HFF-Myc (cell line): ENCODE data around the gene TMEM19.

Experiments
- DNase-seq: peaks from one replicate; pipeline ENCODE4 v3.0.0-alpha.2; 2011; ENCODE audit warnings: low read depth; ENCODE audit errors: extremely low read depth
- H3K4me3 ChIP-seq: replicated peaks from 2 replicates; pipeline ENCODE4 v1.5.1; 2011; ENCODE audit warnings: low read depth, mild to moderate bottlenecking, control low read depth, low read length
- TF ChIP-seq, protein P1 (sequence below): IDR thresholded peaks from 2 replicates; pipeline ENCODE4 v1.5.1; 2012; ENCODE audit warnings: mild to moderate bottlenecking, low read depth, low read length, control low read depth; ENCODE audit errors: missing control alignments

TMEM19 gene

DNA sequence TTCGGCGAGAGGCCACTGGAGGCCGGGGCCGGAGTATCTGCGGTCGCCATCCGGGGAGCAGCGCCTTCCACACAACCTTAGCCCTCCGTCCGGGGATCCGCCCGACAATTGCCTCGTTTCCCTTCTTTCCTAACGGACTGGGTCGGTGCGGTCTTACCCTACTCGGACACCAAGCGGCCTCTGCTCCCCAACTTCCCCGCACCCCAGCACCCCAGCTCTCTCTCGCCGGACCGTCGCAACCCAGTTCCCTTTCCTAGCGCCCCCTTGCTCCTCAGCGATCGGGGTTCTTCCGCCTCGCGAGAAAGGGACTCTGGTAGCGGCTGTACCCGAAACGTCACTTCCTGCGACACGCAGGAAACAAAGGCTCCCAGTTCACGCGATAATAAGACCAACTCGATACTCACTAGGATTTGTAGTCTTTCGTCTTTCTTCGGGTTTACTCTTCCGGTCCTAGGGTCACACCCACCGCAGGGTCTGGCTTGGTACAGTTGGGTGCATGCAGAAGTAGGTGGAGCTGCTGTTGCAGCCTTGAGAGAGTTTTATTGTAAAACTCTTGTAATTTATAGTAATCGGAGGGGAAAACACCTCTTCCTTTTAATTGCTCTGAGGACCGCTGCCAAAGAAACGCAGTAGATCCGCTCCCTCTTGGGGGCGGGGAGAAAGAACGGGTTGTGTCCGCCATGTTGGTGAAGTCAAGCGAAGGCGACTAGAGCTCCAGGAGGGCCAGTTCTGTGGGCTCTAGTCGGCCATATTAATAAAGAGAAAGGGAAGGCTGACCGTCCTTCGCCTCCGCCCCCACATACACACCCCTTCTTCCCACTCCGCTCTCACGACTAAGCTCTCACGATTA lies 22.1 kb upstream of the TMEM19 start, which contains the start of the genes THAP2 and ZFC3H1:
Gene THAP2 (plus strand): TSS at position 741 of the 850 bp plus-strand sequence. CDS start 209 bp downstream, outside the sequence.
Gene ZFC3H1 (minus strand): TSS at position 288 of the 850 bp plus-strand sequence. CDS start 238 bp downstream, at position 50.
- peak; percentile 99 for DNase-seq
- peak within 1 kb of the TSS; percentile 84 for H3K4me3 ChIP-seq
- TF ChIP-seq, protein P1, sequence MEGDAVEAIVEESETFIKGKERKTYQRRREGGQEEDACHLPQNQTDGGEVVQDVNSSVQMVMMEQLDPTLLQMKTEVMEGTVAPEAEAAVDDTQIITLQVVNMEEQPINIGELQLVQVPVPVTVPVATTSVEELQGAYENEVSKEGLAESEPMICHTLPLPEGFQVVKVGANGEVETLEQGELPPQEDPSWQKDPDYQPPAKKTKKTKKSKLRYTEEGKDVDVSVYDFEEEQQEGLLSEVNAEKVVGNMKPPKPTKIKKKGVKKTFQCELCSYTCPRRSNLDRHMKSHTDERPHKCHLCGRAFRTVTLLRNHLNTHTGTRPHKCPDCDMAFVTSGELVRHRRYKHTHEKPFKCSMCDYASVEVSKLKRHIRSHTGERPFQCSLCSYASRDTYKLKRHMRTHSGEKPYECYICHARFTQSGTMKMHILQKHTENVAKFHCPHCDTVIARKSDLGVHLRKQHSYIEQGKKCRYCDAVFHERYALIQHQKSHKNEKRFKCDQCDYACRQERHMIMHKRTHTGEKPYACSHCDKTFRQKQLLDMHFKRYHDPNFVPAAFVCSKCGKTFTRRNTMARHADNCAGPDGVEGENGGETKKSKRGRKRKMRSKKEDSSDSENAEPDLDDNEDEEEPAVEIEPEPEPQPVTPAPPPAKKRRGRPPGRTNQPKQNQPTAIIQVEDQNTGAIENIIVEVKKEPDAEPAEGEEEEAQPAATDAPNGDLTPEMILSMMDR: no peak

DNA sequence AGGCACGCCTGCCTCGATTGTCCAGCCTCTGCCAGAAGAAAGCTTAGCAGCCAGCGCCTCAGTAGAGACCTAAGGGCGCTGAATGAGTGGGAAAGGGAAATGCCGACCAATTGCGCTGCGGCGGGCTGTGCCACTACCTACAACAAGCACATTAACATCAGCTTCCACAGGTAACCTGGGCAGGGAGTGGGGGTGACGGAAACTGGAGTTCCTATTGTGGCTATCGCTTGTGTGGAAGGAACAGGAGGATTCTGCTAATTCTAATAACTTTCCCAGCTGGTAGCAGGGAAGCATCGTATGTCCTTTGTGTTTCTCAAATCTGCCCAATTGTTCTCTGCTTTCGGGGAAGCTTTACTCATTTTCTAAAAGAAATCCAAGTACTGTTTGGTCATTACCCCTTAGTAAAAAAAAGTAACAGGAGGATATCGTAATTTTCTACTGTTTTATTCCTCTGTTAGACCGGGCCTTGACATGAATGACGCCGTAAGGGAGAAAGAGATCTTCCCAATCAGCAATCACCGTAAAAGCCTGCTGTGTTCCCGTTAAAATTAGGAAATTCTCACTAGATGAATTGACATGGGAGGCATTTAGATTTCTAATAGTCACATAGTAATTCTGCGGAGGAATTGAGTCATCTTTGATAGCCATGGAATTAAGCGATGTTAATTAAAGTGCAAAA lies 21.3 kb upstream of the TMEM19 start:
- DNase-seq: no peak
- TF ChIP-seq, protein P1: no peak

DNA sequence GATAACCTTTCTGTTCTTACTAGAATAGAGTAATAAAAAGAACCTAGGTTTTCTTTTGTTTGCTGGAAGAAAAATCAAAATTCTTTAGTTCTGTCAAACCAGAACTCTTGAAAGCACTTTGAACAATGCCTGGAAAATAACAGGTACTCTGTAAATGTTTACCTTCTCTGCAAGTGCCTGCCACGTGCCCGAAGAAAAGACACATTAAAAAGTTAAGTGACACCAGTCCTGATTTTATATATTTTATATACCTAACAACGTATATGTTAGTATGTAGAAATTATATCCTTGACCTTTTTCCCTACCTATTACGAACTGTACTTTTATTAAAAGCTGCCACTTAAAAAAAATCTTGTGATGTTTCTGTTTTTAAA lies 20.8 kb upstream of the TMEM19 start:
- H3K4me3 ChIP-seq: peak overlapping the region; percentile 84
- no peak for DNase-seq
- TF ChIP-seq, protein P1: no peak

More for the DNA sequence above, 21.3 kb upstream of the TMEM19 start:
- H3K4me3 ChIP-seq: peak overlapping the region; percentile 84

DNA sequence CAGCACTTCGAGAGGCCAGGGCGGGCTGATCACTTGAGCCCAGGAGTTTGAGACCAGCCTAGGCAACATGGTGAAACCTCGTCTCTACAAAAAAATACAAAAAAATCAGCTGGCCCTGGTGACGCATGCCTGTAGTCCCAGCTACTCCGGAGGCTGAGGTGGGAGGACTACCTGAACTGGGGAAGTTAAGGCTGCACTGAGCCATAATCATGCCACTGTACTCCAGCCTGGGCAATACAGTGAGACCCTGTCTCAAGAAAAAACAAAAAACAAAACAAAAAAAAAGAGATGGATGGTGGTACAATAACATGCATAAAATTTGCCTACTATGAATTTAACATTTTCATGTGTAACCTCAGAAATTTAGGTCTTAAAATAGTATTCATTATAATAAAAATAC lies 19.6 kb upstream of the TMEM19 start:
- TF ChIP-seq, protein P1: no peak
- DNase-seq: no peak
- H3K4me3 ChIP-seq: no peak overlapping the region

DNA sequence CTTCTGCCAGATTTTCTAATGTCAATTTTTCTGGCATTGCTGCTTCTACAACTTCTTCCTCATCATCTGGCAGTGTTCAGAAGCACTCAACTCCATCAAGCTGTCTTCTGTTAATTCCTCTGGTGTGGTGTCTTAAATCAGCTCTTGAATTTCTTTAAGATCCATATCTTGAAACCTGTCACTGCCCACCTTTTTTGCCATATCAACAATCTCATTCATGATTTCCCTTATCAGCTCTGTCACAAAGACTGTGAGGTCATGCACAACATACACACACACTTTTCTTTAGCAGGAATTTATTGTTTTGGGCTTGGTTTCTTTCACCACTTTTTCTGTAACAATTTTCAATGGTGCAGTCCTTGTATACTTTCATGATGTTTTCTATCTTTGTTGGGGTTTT lies 14.6 kb upstream of the TMEM19 start:
- H3K4me3 ChIP-seq: no peak overlapping the region
- TF ChIP-seq, protein P1: no peak
- no peak for DNase-seq

DNA sequence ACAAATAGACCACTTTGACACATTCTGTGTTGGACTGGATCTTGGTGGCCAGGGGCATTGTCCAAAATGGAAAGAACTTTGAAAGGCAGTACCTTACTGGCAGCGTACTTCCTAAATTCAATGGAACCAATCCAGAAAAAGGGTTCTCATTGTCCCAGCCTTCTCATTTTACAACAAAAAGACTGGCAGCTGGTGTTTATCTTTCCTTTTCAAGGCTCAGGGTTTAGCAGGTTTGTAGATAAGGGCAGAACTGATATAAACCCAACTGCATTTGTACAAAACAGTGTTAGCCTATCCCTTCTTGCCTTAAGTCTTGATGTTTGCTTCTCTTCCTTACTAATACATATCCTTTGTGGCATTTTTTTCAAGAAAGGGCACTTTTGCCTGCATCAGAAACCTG lies 14.1 kb upstream of the TMEM19 start:
- no peak for DNase-seq
- no peak overlapping the region for H3K4me3 ChIP-seq
- TF ChIP-seq, protein P1: no peak
